ENCODE data around the gene FRK. TPM values are rescaled to one million over a fixed set of nuclear protein-coding genes. Genes with fewer than 3 reads are reported as not detected.

FRK gene
- total and polyA plus RNA-seq, 7 donors, result 0.10 to 4.2 (median 1.4) TPM

- WGBS, 3 donors, result 95 to 97% (median 96%) methylated on average over 7 of the region's 7 CpGs
- H3K36me3 ChIP-seq (ENCODE audit: insufficient read depth in 1 of 2, low read depth in 1 of 2), result no peaks in the 10 kb centered on the region
- ATAC-seq (no peak), DNase-seq (no peak)
- no peaks in the 10 kb centered on the region for H3K4me1 ChIP-seq
- H3K4me3 ChIP-seq, result no peak overlapping the region
- H3K9me3 ChIP-seq, result peaks cover 4% of the 10 kb centered on the region
- no peaks in the 10 kb centered on the region for H3K27me3 ChIP-seq (ENCODE audit: insufficient read depth in 3 of 3, low read length in 2 of 3)
- no peak overlapping the region for H3K27ac ChIP-seq
- intact Hi-C loops (cut with DNase I), result no loop called here
- no peak for TF ChIP-seq CTCF (IDR thresholded peaks at IDR 0.05)
These were observed 33.4 kb upstream of the FRK start for GRCh38 chr6:116094041-116094440.

- 92 to 98% (median 94%) methylated on average over 2 of the region's 2 CpGs for WGBS, 3 donors
These were observed 29.6 kb upstream of the FRK start for GRCh38 chr6:116090251-116090650.

GRCh38 chr6:116088946-116089345 lies 28.3 kb upstream of the FRK start:
- DNase-seq (no peak), ATAC-seq (no peak)
- Histone ChIP-seq H3K4me1 (no peaks in the 10 kb centered on the region), H3K36me3 (ENCODE audit: insufficient read depth in 1 of 2, low read depth in 1 of 2) (no peaks in the 10 kb centered on the region), H3K27me3 (ENCODE audit: insufficient read depth in 3 of 3, low read length in 2 of 3) (no peaks in the 10 kb centered on the region), H3K9me3 (no peaks in the 10 kb centered on the region), H3K27ac (no peak overlapping the region), H3K4me3 (no peak overlapping the region)
- TF ChIP-seq CTCF (IDR thresholded peaks at IDR 0.05), result no peak
- intact Hi-C loops (cut with DNase I), result no loop called here

More at GRCh38 chr6:116090251-116090650, 29.6 kb upstream of the FRK start:
- Histone ChIP-seq H3K36me3 (ENCODE audit: insufficient read depth in 1 of 2, low read depth in 1 of 2) (no peaks in the 10 kb centered on the region), H3K4me1 (no peaks in the 10 kb centered on the region), H3K27ac (no peak overlapping the region), H3K9me3 (no peaks in the 10 kb centered on the region), H3K4me3 (no peak overlapping the region), H3K27me3 (ENCODE audit: insufficient read depth in 3 of 3, low read length in 2 of 3) (no peaks in the 10 kb centered on the region)
- no peak for ATAC-seq
- DNase-seq, result no peak
- TF ChIP-seq CTCF (IDR thresholded peaks at IDR 0.05), result no peak
- intact Hi-C loops (cut with DNase I), result no loop called here

- ATAC-seq (no peak), DNase-seq (no peak)
- intact Hi-C loops (cut with DNase I), result no loop called here
- H3K27ac ChIP-seq, result no peak overlapping the region
- H3K4me3 ChIP-seq, result no peak overlapping the region
- H3K9me3 ChIP-seq, result no peaks in the 10 kb centered on the region
- WGBS, 3 donors, result 68 to 71% (median 71%) methylated on average over 4 of the region's 4 CpGs
- H3K4me1 ChIP-seq, result no peaks in the 10 kb centered on the region
- no peaks in the 10 kb centered on the region for H3K27me3 ChIP-seq (ENCODE audit: insufficient read depth in 3 of 3, low read length in 2 of 3)
- no peak for TF ChIP-seq CTCF (IDR thresholded peaks at IDR 0.05)
- H3K36me3 ChIP-seq (ENCODE audit: insufficient read depth in 1 of 2, low read depth in 1 of 2), result no peaks in the 10 kb centered on the region
These were observed 26.8 kb upstream of the FRK start for GRCh38 chr6:116087437-116088027.

GRCh38 chr6:116084284-116084683 lies 23.6 kb upstream of the FRK start:
- no peaks in the 10 kb centered on the region for H3K27me3 ChIP-seq (ENCODE audit: insufficient read depth in 3 of 3, low read length in 2 of 3)
- H3K4me1 ChIP-seq, result no peaks in the 10 kb centered on the region
- no peak overlapping the region for H3K4me3 ChIP-seq
- 73 to 90% (median 84%) methylated on average over 2 of the region's 2 CpGs for WGBS, 3 donors
- no peak for DNase-seq
- no peak for TF ChIP-seq CTCF (IDR thresholded peaks at IDR 0.05)
- ATAC-seq, result no peak
- no peak overlapping the region for H3K27ac ChIP-seq
- H3K9me3 ChIP-seq, result no peaks in the 10 kb centered on the region
- no peaks in the 10 kb centered on the region for H3K36me3 ChIP-seq (ENCODE audit: insufficient read depth in 1 of 2, low read depth in 1 of 2)
- intact Hi-C loops (cut with DNase I), result no loop called here

Measured in psoas muscle (tissue), 8 donors.